Measurements from ENCODE around the gene NEBL. TPM values are rescaled to one million over a fixed set of nuclear protein-coding genes. Genes with fewer than 3 reads are reported as not detected.

The NEBL gene
- total RNA-seq, 4 donors from 2014 or later, result 52.0 to 100 (median 62.3) TPM

DNA sequence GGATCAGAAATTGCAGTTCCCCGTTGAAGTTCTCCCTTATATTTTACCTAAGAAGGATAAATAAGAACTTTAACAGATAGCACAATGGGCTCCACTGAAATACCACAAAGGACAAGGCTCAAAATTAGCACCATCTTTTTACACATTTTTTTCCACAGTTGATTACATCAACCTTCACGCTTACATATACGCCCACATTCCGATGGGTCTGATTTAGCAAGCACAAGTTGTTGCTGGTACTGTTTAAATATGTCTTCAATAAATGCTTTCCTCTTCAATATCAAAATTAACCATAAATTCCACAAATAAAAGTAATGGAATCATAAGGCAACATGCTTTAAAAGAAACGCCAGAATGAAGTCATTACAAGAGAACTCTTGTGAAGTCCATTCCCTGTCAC is 79.5 kb downstream of the NEBL start:
- TF ChIP-seq, protein P1, sequence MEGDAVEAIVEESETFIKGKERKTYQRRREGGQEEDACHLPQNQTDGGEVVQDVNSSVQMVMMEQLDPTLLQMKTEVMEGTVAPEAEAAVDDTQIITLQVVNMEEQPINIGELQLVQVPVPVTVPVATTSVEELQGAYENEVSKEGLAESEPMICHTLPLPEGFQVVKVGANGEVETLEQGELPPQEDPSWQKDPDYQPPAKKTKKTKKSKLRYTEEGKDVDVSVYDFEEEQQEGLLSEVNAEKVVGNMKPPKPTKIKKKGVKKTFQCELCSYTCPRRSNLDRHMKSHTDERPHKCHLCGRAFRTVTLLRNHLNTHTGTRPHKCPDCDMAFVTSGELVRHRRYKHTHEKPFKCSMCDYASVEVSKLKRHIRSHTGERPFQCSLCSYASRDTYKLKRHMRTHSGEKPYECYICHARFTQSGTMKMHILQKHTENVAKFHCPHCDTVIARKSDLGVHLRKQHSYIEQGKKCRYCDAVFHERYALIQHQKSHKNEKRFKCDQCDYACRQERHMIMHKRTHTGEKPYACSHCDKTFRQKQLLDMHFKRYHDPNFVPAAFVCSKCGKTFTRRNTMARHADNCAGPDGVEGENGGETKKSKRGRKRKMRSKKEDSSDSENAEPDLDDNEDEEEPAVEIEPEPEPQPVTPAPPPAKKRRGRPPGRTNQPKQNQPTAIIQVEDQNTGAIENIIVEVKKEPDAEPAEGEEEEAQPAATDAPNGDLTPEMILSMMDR (IDR thresholded peaks at IDR 0.05), result no peak
- TF ChIP-seq POLR2A (IDR thresholded peaks at IDR 0.05), result no peak
- DNase-seq (ENCODE audit: low spot score in 2 of 2), result no peak
- no peak overlapping the region for H3K4me3 ChIP-seq (ENCODE audit: low read depth, poor library complexity, severe bottlenecking)
- intact Hi-C loops (cut with DNase I; ENCODE audit: low total_unique reads), result no loop called here
- WGBS, 2 donors, result 61 to 69% methylated on average over 5 of the region's 5 CpGs

DNA sequence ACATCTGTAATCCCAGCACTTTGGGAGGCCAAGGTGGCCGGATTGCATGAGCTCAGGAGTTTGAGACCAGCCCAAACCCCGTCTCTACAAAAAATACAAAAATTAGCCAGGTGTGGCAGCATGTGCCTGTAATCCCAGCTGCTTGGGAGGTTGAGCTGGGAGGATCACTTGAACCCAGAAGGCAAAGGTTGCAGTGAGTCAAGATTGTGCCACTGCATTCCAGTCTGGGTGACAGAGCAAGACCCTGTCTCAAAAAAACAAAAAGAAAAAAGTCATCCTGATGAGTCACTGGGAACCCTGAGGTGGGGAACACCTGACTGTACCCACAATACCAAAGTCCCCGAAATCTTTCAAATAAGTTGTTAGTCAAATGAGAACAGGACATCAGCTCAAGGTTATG is 80.0 kb downstream of the NEBL start:
- DNase-seq (ENCODE audit: low spot score in 2 of 2), result no peak
- TF ChIP-seq POLR2A (IDR thresholded peaks at IDR 0.05), result no peak
- TF ChIP-seq, protein P1 (IDR thresholded peaks at IDR 0.05), result no peak
- 85 to 93% methylated on average over 3 of the region's 3 CpGs for WGBS, 2 donors
- H3K4me3 ChIP-seq (ENCODE audit: low read depth, poor library complexity, severe bottlenecking), result no peak overlapping the region
- intact Hi-C loops (cut with DNase I; ENCODE audit: low total_unique reads), result no loop called here

DNA sequence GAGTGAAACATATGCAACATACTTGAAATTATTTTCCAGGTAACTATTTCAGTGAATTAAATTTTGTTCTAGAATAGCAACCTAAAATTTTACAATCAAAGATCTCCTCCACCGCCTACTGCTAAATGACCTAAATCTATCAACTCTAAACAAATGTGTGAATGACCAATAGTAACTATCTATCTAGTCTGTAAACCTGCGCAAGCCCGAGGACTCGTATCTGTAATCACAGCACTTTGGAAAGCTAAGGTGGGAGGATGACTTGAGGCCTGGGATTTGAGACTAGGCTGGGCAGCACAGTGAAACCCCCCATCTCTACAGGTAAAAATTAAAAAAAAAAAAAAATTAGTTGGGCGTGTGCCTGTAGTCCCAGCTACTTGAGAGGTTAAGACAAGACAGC is 83.0 kb downstream of the NEBL start:
- DNase-seq (ENCODE audit: low spot score in 2 of 2), result no peak
- no peak overlapping the region for H3K4me3 ChIP-seq (ENCODE audit: low read depth, poor library complexity, severe bottlenecking)
- 93 to 98% methylated on average over 5 of the region's 5 CpGs for WGBS, 2 donors
- intact Hi-C loops (cut with DNase I; ENCODE audit: low total_unique reads), result no loop called here
- no peak for TF ChIP-seq POLR2A (IDR thresholded peaks at IDR 0.05)
- TF ChIP-seq, protein P1 (IDR thresholded peaks at IDR 0.05), result no peak

DNA sequence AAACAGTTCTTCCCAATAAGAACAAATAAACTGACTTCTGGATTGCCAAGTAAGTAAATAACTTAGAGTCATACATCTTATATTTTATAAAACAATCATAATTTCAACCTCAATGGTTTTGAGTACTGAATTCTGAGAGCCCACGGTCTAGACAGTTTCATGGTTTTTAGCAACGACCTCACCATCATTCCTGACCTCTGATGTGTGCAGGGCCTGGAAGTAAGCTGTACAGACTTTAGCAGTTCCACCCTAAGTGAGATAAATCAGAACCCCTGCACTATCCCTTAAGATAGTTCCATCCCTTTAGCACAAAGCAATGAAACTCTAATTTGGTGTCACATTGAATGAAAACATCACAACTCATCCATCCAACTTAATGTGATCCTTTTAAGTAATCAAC is 86.0 kb downstream of the NEBL start:
- 30 to 44% methylated on average over 2 of the region's 2 CpGs for WGBS, 2 donors
- no peak overlapping the region for H3K4me3 ChIP-seq (ENCODE audit: low read depth, poor library complexity, severe bottlenecking)
- intact Hi-C loops (cut with DNase I; ENCODE audit: low total_unique reads), result no loop called here
- no peak for DNase-seq (ENCODE audit: low spot score in 2 of 2)
- TF ChIP-seq, protein P1 (IDR thresholded peaks at IDR 0.05), result no peak
- TF ChIP-seq POLR2A (IDR thresholded peaks at IDR 0.05), result no peak

DNA sequence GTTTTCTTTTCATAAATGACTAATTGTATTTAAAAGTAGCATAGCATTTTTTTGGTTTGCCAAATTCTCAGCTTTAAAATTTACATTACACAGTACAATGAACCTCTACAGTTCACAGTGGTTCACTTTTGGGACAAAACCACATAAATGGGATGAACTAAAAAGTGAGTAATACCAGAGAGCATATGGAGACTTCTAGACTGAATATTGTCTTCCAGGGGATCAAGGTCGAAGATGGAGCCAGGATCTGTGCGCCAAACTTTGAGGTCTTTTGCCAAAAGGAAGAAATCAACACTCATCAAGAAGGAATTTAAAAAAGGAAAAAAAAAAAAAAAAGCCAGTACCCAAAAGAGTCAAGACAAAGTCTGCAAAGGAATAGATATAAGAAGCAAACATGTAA is 87.5 kb downstream of the NEBL start:
- intact Hi-C loops (cut with DNase I; ENCODE audit: low total_unique reads), result no loop called here
- no peak overlapping the region for H3K4me3 ChIP-seq (ENCODE audit: low read depth, poor library complexity, severe bottlenecking)
- DNase-seq (ENCODE audit: low spot score in 2 of 2), result no peak
- WGBS, 2 donors, result 29 to 34% methylated on average over 2 of the region's 2 CpGs
- no peak for TF ChIP-seq POLR2A (IDR thresholded peaks at IDR 0.05)
- TF ChIP-seq, protein P1 (IDR thresholded peaks at IDR 0.05), result no peak

DNA sequence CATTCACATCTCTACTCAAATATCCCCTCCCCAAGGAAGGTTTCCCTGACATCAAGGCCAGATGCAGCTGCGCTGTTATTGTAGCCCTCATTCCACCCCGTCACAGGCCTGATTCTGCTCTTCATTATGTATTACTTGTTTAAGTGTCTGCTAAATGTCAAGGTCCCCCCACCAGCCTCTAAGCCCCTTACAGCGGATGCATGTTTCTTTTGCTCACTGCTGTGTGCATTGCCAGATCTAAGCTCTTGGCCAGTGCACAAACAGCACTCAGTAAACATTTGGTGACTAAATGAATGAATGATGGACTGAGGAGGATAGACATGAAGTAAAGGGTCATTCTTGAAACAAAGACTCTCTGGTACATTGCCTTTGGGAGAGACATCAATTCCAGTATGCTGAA is 90.6 kb downstream of the NEBL start:
- no peak for TF ChIP-seq POLR2A (IDR thresholded peaks at IDR 0.05)
- TF ChIP-seq, protein P1 (IDR thresholded peaks at IDR 0.05), result no peak
- WGBS, 2 donors, result 98 to 99% methylated on average over 3 of the region's 3 CpGs
- DNase-seq (ENCODE audit: low spot score in 2 of 2), result no peak
- intact Hi-C loops (cut with DNase I; ENCODE audit: low total_unique reads), result no loop called here
- H3K4me3 ChIP-seq (ENCODE audit: low read depth, poor library complexity, severe bottlenecking), result no peak overlapping the region
